GM12874 (cell line): ENCODE measurements around the gene KNG1.

ENCODE experiments used
- CTCF ChIP-seq: IDR thresholded peaks from 2 replicates; pipeline ENCODE4 v1.5.1; 2011; ENCODE audit warnings: low read depth, mild to moderate bottlenecking, control low read depth, low read length, moderate library complexity; ENCODE audit not compliant: insufficient read depth

Gene KNG1

GRCh38 chr3:186696522-186696921 is 20.6 kb upstream of the KNG1 start:
- TF ChIP-seq CTCF = no peak

- TF ChIP-seq CTCF = no peak
Measured at GRCh38 chr3:186697510-186697909, 19.6 kb upstream of the KNG1 start.

- no peak for TF ChIP-seq CTCF
Measured at GRCh38 chr3:186700267-186700666, 16.9 kb upstream of the KNG1 start.

GRCh38 chr3:186705882-186706780 is 11.0 kb upstream of the KNG1 start:
- no peak for TF ChIP-seq CTCF

- TF ChIP-seq CTCF = no peak
Measured at GRCh38 chr3:186708983-186709679, 8.0 kb upstream of the KNG1 start.

- no peak for TF ChIP-seq CTCF
Measured at GRCh38 chr3:186713499-186713898, 3.7 kb upstream of the KNG1 start.

GRCh38 chr3:186719945-186720739 is 3.0 kb downstream of the KNG1 start:
- no peak for TF ChIP-seq CTCF
